HEK293T (cell line): ENCODE results near the gene SLIT2.

Experiments
- ARNT ChIP-seq: fragments of 450-650 bp; IDR thresholded peaks from 2 replicates; pipeline ENCODE4 v1.6.1; 2017; ENCODE audit warnings: mild to moderate bottlenecking
- BHLHE40 ChIP-seq: fragments of 450-650 bp; IDR thresholded peaks from 2 replicates; pipeline ENCODE4 v1.6.1; 2016; ENCODE audit warnings: mild to moderate bottlenecking, moderate library complexity, borderline replicate concordance
- CTBP1 ChIP-seq: fragments of 450-650 bp; IDR thresholded peaks from 2 replicates; pipeline ENCODE4 v1.6.1; 2016; ENCODE audit warnings: borderline replicate concordance
- ELF4 ChIP-seq: fragments of 450-650 bp; IDR thresholded peaks from 2 replicates; pipeline ENCODE4 v1.6.1; 2017; ENCODE audit warnings: antibody characterized with exemption
- FOXA1 ChIP-seq: fragments of 450-650 bp; IDR thresholded peaks from 2 replicates; pipeline ENCODE4 v1.6.1; 2016; ENCODE audit warnings: mild to moderate bottlenecking
- FOXK2 ChIP-seq: fragments of 450-650 bp; IDR thresholded peaks from 2 replicates; pipeline ENCODE4 v1.6.1; 2016; ENCODE audit warnings: mild to moderate bottlenecking
- HDGF ChIP-seq: fragments of 450-650 bp; IDR thresholded peaks from 2 replicates; pipeline ENCODE4 v1.6.1; 2017; ENCODE audit warnings: antibody characterized with exemption, borderline replicate concordance
- L3MBTL2 ChIP-seq: fragments of 450-650 bp; conservative IDR thresholded peaks from 2 replicates; pipeline ENCODE4 v1.6.1; 2016; ENCODE audit warnings: mild to moderate bottlenecking
- PKNOX1 ChIP-seq: fragments of 450-650 bp; IDR thresholded peaks from 2 replicates; pipeline ENCODE4 v1.6.1; 2016
- SUZ12 ChIP-seq: fragments of 450-650 bp; IDR thresholded peaks from 2 replicates; pipeline ENCODE4 v1.6.1; 2016; ENCODE audit warnings: mild to moderate bottlenecking
- TARDBP ChIP-seq: fragments of 450-650 bp; IDR thresholded peaks from 2 replicates; pipeline ENCODE4 v1.6.1; 2016
- ZNF384 ChIP-seq: fragments of 450-650 bp; IDR thresholded peaks from 2 replicates; pipeline ENCODE4 v1.6.1; 2016

- no peak for TF ChIP-seq FOXK2
- TF ChIP-seq BHLHE40: no peak
- no peak for TF ChIP-seq ELF4
- TF ChIP-seq L3MBTL2: no peak
- TF ChIP-seq ARNT: no peak
- no peak for TF ChIP-seq PKNOX1
- no peak for TF ChIP-seq ZNF384
- no peak for TF ChIP-seq SUZ12
- no peak for TF ChIP-seq HDGF
- TF ChIP-seq CTBP1: no peak
- TF ChIP-seq TARDBP: no peak
- no peak for TF ChIP-seq FOXA1
Observed at GRCh38 chr4:20288846-20289512, 37.3 kb downstream of the SLIT2 start.
